Measurements from ENCODE around the gene HPD. TPM values are rescaled to one million over a fixed set of nuclear protein-coding genes. Genes with fewer than 3 reads are reported as not detected.

Gene HPD
- total RNA-seq, 1 donor from 2014 or later, result 0.92 TPM

DNA sequence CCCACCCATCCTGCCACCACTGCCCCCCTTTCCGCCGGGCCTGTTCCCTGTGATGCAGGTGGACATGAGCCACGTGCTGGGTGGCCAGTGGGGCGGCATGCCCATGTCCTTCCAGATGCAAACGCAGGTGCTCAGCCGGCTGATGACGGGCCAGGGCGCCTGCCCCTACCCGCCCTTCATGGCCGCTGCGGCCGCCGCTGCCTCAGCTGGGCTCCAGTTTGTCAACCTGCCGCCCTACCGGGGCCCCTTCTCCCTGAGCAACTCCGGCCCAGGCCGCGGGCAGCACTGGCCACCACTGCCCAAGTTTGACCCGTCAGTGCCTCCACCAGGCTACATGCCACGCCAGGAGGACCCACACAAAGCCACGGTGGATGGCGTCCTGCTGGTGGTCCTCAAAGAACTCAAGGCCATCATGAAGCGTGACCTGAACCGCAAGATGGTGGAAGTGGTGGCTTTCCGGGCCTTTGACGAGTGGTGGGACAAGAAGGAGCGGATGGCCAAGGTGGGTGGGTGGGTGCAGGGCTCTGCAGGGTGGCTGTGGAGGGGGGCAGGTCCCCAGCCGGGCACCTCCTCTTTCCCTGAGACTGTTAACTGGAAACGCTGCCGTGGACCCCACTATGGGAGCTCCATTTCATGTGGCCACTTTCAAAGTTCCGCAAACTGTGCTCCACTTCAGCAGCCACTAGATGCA is 44.1 kb downstream of the HPD start:
- Mint-ChIP-seq H3K4me1 (ENCODE audit: unreplicated experiment) (peaks cover 19% of the 10 kb centered on the region), H3K27ac (no peak overlapping the region), H3K9me3 (no peaks in the 10 kb centered on the region), H3K4me3 (no peak overlapping the region), H3K27me3 (no peaks in the 10 kb centered on the region), H3K36me3 (peaks cover 8% of the 10 kb centered on the region)
- TF ChIP-seq, protein P1, sequence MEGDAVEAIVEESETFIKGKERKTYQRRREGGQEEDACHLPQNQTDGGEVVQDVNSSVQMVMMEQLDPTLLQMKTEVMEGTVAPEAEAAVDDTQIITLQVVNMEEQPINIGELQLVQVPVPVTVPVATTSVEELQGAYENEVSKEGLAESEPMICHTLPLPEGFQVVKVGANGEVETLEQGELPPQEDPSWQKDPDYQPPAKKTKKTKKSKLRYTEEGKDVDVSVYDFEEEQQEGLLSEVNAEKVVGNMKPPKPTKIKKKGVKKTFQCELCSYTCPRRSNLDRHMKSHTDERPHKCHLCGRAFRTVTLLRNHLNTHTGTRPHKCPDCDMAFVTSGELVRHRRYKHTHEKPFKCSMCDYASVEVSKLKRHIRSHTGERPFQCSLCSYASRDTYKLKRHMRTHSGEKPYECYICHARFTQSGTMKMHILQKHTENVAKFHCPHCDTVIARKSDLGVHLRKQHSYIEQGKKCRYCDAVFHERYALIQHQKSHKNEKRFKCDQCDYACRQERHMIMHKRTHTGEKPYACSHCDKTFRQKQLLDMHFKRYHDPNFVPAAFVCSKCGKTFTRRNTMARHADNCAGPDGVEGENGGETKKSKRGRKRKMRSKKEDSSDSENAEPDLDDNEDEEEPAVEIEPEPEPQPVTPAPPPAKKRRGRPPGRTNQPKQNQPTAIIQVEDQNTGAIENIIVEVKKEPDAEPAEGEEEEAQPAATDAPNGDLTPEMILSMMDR (conservative IDR thresholded peaks at IDR 0.05), result no peak
- DNase-seq (ENCODE audit: extremely low spot score, unreplicated experiment), result no peak

DNA sequence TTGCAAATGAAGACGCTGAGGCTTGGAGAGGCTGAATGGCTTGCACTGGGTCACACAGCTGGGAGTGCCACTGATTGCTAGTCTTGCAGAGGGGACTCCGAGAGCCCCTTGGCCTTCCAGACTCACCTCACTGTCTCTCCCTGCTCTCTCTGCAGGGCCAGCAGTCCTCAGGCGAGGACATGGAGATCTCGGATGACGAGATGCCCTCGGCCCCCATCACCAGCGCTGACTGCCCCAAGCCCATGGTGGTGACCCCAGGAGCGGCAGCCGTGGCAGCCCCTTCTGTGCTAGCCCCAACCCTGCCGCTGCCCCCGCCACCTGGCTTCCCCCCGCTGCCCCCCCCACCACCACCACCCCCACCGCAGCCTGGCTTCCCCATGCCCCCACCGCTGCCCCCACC is 44.7 kb downstream of the HPD start:
- Mint-ChIP-seq H3K27me3 (no peaks in the 10 kb centered on the region), H3K27ac (no peak overlapping the region), H3K4me3 (no peak overlapping the region), H3K36me3 (peaks cover 12% of the 10 kb centered on the region), H3K9me3 (no peaks in the 10 kb centered on the region), H3K4me1 (ENCODE audit: unreplicated experiment) (peaks cover 19% of the 10 kb centered on the region)
- DNase-seq (ENCODE audit: extremely low spot score, unreplicated experiment), result no peak
- TF ChIP-seq, protein P1 (conservative IDR thresholded peaks at IDR 0.05), result no peak

DNA sequence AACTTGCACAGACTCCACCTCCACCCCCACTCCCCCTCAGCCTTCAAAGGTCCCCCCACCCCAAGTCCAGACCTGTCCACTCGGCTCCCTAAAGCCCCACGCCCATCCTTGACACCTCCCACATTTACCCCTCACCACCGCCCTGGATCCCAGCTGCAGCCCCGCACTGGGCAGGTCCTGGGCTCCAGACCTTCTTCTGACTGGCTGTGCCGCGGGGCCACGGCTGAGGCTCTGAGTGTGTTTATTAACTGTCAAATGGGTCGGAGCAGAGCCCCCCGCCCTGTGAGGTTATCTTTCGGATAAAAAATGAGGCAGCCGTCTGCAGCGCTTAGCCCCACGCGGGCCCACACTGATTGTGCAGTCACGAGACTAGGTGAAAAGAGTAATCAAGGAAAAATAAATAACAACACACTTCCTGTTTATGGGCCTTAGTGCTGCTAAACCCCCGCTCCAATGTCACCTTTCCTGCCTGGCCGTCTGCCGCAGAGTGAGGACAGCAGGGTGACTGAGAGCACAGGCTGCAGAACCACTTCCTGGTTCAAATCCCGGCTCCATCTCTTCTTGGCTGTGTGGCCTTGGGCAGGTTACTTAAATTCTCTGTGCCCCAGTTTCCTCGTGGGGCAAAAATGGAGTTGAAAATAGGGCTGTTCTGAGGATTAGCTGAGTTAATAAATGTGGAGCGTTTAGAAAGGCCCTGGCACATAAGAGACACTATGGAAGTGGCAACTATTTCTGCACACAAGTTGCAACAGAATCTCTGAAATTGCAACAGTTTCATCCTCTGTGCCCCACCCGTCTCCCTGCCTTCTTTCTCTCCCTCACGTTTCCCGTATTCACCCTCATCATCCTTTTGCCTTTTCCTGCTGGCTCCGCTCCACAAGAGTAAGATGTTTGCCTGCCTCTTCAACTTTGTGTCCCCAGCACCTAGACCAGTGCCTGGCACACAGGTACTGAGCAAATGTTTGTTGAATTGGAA is 45.5 kb downstream of the HPD start:
- H3K36me3 Mint-ChIP-seq, result peaks cover 12% of the 10 kb centered on the region

DNA sequence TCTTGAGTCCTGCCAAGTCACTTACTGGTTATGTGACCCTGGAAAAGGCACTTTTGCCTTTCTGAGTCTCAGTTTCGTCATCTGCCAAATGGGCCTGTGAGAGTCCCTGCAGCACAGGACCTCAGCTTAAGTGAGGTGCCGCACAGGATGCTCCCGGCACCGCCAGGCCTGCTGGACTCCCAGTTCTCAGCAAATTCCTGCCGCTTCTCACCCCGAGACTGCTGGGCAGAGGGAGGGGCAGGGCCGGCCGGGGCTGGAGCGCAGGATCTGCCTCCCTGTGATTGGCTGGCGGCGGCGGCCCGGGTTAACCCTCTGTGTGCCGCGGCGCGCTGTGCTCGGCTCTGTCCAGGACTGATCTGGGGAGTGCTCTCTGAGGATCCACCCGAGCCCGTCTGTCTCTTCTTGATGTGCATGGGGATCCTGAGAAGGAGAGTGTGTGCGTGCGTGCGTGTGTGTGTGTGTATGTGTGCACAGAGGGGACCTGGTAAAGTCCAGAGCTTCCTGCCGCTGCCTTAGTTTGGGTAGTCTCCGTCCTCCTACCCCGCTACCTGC is 46.3 kb downstream of the HPD start:
- Mint-ChIP-seq H3K27ac (peak overlapping the region; percentile 82), H3K4me3 (peak overlapping the region; percentile 90), H3K36me3 (peaks cover 12% of the 10 kb centered on the region), H3K27me3 (no peaks in the 10 kb centered on the region), H3K4me1 (ENCODE audit: unreplicated experiment) (peaks cover 19% of the 10 kb centered on the region), H3K9me3 (no peaks in the 10 kb centered on the region)
- TF ChIP-seq, protein P1 (conservative IDR thresholded peaks at IDR 0.05), result peak; percentile 62
- no peak for DNase-seq (ENCODE audit: extremely low spot score, unreplicated experiment)

More for the DNA sequence above, 45.5 kb downstream of the HPD start:
- Mint-ChIP-seq H3K4me3 (peak overlapping the region; percentile 90), H3K4me1 (ENCODE audit: unreplicated experiment) (peaks cover 19% of the 10 kb centered on the region), H3K9me3 (no peaks in the 10 kb centered on the region), H3K27ac (peak overlapping the region; percentile 82), H3K27me3 (no peaks in the 10 kb centered on the region)
- no peak for DNase-seq (ENCODE audit: extremely low spot score, unreplicated experiment)
- TF ChIP-seq, protein P1 (conservative IDR thresholded peaks at IDR 0.05), result no peak

DNA sequence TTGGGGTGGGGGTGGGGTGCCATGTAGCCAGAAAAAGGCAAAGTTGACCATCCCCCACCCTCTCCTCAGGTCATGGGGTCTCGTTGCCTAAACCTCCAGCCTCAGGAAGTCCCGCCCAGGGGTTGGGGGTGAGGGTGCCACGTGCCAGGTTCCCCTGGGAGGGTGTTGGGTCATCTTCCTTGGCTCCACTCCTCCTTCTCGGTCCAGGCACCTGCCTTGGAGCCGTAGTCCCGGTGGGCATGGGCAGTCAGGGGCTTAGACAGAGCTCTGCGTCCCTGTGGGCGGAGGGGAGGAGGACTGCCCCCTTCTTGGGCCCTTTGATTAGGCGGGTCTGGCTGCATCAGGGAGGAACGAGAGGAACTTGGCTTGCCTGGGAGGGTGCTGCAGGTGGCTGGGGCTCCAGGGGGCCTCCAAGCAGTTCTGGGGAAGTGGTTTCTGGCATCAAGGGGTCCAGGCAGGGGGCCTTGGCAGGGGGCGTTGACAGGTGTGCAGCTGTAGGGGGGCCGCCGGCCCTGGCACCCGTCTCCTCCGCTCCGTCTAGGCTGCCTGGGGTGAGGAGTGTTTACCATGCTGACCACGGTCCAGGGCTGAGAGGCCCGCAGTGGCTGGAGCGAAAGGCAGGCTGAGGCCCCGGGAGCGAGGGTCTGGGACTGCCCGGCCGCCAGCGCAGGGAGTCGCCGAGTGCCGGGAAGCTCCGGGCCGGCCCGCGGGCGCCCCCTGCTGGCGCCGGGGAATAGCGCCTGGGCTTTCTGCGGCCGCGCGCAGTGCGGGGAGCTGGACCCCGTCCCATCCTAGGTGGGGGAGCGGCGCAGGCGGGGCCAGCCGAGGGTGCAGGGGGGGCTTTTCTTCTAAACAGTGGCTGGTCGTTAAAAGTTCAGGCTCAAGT is 47.0 kb downstream of the HPD start:
- H3K4me1 Mint-ChIP-seq (ENCODE audit: unreplicated experiment), result peaks cover 19% of the 10 kb centered on the region
- H3K36me3 Mint-ChIP-seq, result peaks cover 11% of the 10 kb centered on the region
- peak; percentile 91 for DNase-seq (ENCODE audit: extremely low spot score, unreplicated experiment)

More for the DNA sequence above, 47.0 kb downstream of the HPD start:
- peak overlapping the region; percentile 90 for H3K4me3 Mint-ChIP-seq
- H3K27ac Mint-ChIP-seq, result peak overlapping the region; percentile 72
- no peaks in the 10 kb centered on the region for H3K9me3 Mint-ChIP-seq
- TF ChIP-seq, protein P1 (conservative IDR thresholded peaks at IDR 0.05), result peak; percentile 100
- no peaks in the 10 kb centered on the region for H3K27me3 Mint-ChIP-seq

Data from type B pancreatic cell (in vitro differentiated cells).